GM12878 (cell line): ENCODE measurements around the gene FAM151A. TPM values are rescaled to one million over a fixed set of nuclear protein-coding genes. Genes with fewer than 3 reads are reported as not detected.

Source experiments
- ATAC-seq: fragments of 200-7000 bp; cut with Tn5 transposase; 3 replicates; pipeline ENCODE4 v1.9.1; 2020; ENCODE audit warnings: mild to moderate bottlenecking, moderate library complexity
- BruUV-seq: library from RNA; stranded (reverse); fragments of 400-500 nt; replicated peaks from 2 replicates; lab custom pipeline; 2021; lab: Mats Ljungman, UMichigan
- CTCF ChIA-PET: fragments of 300-600 bp; sonication (Branson Sonifier 250); formaldehyde crosslinking; extraction: SDS; loops from one replicate; lab custom pipeline; 2021; ENCODE audit warnings: inconsistent platforms; lab: Yijun Ruan, JAX
- POLR2A ChIA-PET: fragments of 350-600 bp; formaldehyde crosslinking; extraction: SDS; loops from one replicate; lab custom pipeline; 2021; ENCODE audit warnings: inconsistent platforms; lab: Charles Lee
- RAD21 ChIA-PET: fragments of 300-600 bp; sonication (Branson Sonifier 250); formaldehyde crosslinking; loops from one replicate; lab custom pipeline; 2023; ENCODE audit warnings: antibody characterized with exemption; ENCODE audit not compliant: unreplicated experiment; lab: Charles Lee
- SMC1A ChIA-PET: fragments of 300-600 bp; sonication (Branson Sonifier 250); formaldehyde crosslinking; loops from one replicate; lab custom pipeline; 2023; ENCODE audit not compliant: unreplicated experiment, uncharacterized antibody; lab: Charles Lee
- DNase-seq: peaks from one replicate; pipeline ENCODE4 v3.0.0-alpha.2; 2011; ENCODE audit warnings: low read depth, low spot score
- FAIRE-seq: peaks from 3 replicates; lab custom pipeline; 2011; peaks lifted over from hg19 to GRCh38; lab: Jason Lieb, UNC
- H2AFZ ChIP-seq: 2 replicates; pipeline ENCODE4 v1.6.0; 2011; ENCODE audit warnings: low read depth, low read length, control low read depth; ENCODE audit not compliant: control insufficient read depth
- H3K27ac ChIP-seq: 2 replicates; pipeline ENCODE4 v1.5.1; 2011; ENCODE audit warnings: control low read depth; ENCODE audit not compliant: control insufficient read depth, insufficient read depth
- H3K27me3 ChIP-seq, 2 experiments: replicated peaks in 1 of 2; 2 replicates each; pipeline versions ENCODE4 v1.6.0 to v1.6.1; 2011; ENCODE audit warnings: low read length in 1 of 2; ENCODE audit not compliant: control insufficient read depth in 2 of 2, insufficient read depth in 2 of 2
- H3K36me3 ChIP-seq, 2 experiments: 2 replicates each; pipeline ENCODE4 v1.5.1; 2011; ENCODE audit warnings: low read length in 1 of 2; ENCODE audit not compliant: control insufficient read depth in 2 of 2, insufficient read depth in 2 of 2
- H3K4me1 ChIP-seq: 2 replicates; pipeline ENCODE4 v1.6.1; 2011; ENCODE audit warnings: mild to moderate bottlenecking, low read length, moderate library complexity, mixed read lengths; ENCODE audit not compliant: control insufficient read depth, insufficient read depth
- H3K4me2 ChIP-seq: 2 replicates; pipeline ENCODE4 v1.6.0; 2011; ENCODE audit warnings: control low read depth; ENCODE audit not compliant: control insufficient read depth, insufficient read depth
- H3K4me3 ChIP-seq: fragments of 200-600 bp; sonication (generic); 2 replicates; pipeline ENCODE4 v1.5.1; 2016
- H3K79me2 ChIP-seq: 2 replicates; pipeline ENCODE4 v1.6.0; 2011; ENCODE audit warnings: low read length; ENCODE audit not compliant: control insufficient read depth, insufficient read depth
- H3K9ac ChIP-seq: 2 replicates; pipeline ENCODE4 v1.8.0; 2011; ENCODE audit warnings: low read length, control low read depth, mixed read lengths; ENCODE audit not compliant: control insufficient read depth, insufficient read depth
- H3K9me3 ChIP-seq: replicated peaks from 3 replicates; pipeline ENCODE4 v1.5.1; 2011; ENCODE audit warnings: mild to moderate bottlenecking, low read length; ENCODE audit not compliant: control insufficient read depth, insufficient read depth
- H4K20me1 ChIP-seq: 2 replicates; pipeline ENCODE4 v1.6.0; 2011; ENCODE audit not compliant: control insufficient read depth, insufficient read depth
- CHD4 ChIP-seq: fragments of 200-600 bp; sonication (generic); IDR thresholded peaks from 2 replicates; pipeline ENCODE4 v1.6.1; 2016; ENCODE audit warnings: mild to moderate bottlenecking
- ELK1 ChIP-seq: IDR thresholded peaks from 2 replicates; pipeline ENCODE4 v1.6.1; 2012; ENCODE audit warnings: low read depth, low read length, improper control_type of control experiment
- HDAC2 ChIP-seq: fragments of 200-600 bp; sonication (generic); IDR thresholded peaks from 2 replicates; pipeline ENCODE4 v1.6.1; 2017
- MAX ChIP-seq: IDR thresholded peaks from 2 replicates; pipeline ENCODE4 v1.6.1; 2012; ENCODE audit warnings: low read depth, low read length, improper control_type of control experiment
- MEF2A ChIP-seq: IDR thresholded peaks from 2 replicates; pipeline ENCODE4 v1.6.1; 2011; ENCODE audit warnings: low read depth, mild to moderate bottlenecking, low read length, moderate library complexity; ENCODE audit not compliant: insufficient read depth
- PKNOX1 ChIP-seq: fragments of 450-650 bp; IDR thresholded peaks from 2 replicates; pipeline ENCODE4 v1.6.1; 2016; ENCODE audit warnings: mild to moderate bottlenecking
- RCOR1 ChIP-seq: conservative IDR thresholded peaks from 2 replicates; pipeline ENCODE4 v1.6.1; 2012; ENCODE audit warnings: low read depth, low read length, improper control_type of control experiment
- SREBF2 ChIP-seq: IDR thresholded peaks from 2 replicates; pipeline ENCODE4 v1.6.1; 2012; ENCODE audit warnings: mild to moderate bottlenecking, low read length
- ZNF274 ChIP-seq: IDR thresholded peaks from one replicate; pipeline ENCODE4 v1.8.0; 2011; ENCODE audit not compliant: insufficient read length, insufficient read depth
- WGBS: methylation state at CpG from one replicate; pipeline ENCODE4 v1.1.6; 2016; ENCODE audit warnings: low lambda C conversion rate; ENCODE audit not compliant: insufficient replicate concordance, insufficient coverage; ENCODE audit errors: missing lambda C conversion rate; 5-methylcytosine and 5-hydroxymethylcytosine counted together
- in situ Hi-C: fragments of 300-500 bp; cut with MboI; formaldehyde crosslinking; loops from 9 replicates; pipeline ENCODE4 v1.14.3; 2018; ENCODE audit warnings: mixed read lengths
- intact Hi-C: fragments of 100-400 bp; cut with micrococcal nuclease; formaldehyde crosslinking; loops from one replicate; pipeline ENCODE4 v1.14.2; 2022; ENCODE audit not compliant: unreplicated experiment
- polyA plus RNA-seq, 11 experiments: library from polyadenylated mRNA; depleted of rRNA in 4 of 11; unstranded in 6 of 11; stranded (reverse) in 5 of 11; fragments of >200 nt; fragmentation: Nextera tagmentation in 4 of 11; fragmentation: Illumina TruSeq in 1 of 11; extraction: Ambion mirVana in 4 of 11; extraction: Trizol in 1 of 11; gene quantifications; 1 replicate in 1 of 11; 2 replicates in 10 of 11; pipeline versions ENCODE4 v1.2.1 to v1.2.3, GENCODE V29; 2011 to 2016; ENCODE audit warnings: inconsistent platforms in 2 of 11, missing spikeins in 2 of 11, low read depth in 1 of 11
- total RNA-seq, 4 experiments: library from RNA; depleted of rRNA in 3 of 4; stranded (reverse); fragments of >200 nt in 3 of 4; fragmentation: Illumina TruSeq in 1 of 4; extraction: Trizol in 1 of 4; gene quantifications; 2 replicates each; pipeline versions ENCODE4 v1.2.1 to v1.2.3, GENCODE V29; 2013 to 2021

FAM151A gene
- total and polyA plus RNA-seq, 10 of the 15 experiments (the other 5 are each of a cell fraction or from before 2014, with no cell fraction given): 0.09 to 0.34 (median 0.14) TPM; not detected in 5

GRCh38 chr1:54603241-54603640, 20.1 kb downstream of the FAM151A start:
- Histone ChIP-seq H2AFZ (no peak overlapping the region), H3K4me1 (no peaks in the 10 kb centered on the region), H3K79me2 (no peaks in the 10 kb centered on the region), H4K20me1 (no peaks in the 10 kb centered on the region), H3K9ac (no peak overlapping the region), H3K27ac (no peak overlapping the region), H3K36me3 (no peaks in the 10 kb centered on the region), H3K4me2 (no peak overlapping the region), H3K9me3 (no peaks in the 10 kb centered on the region), H3K4me3 (no peak overlapping the region), H3K27me3 (no peaks in the 10 kb centered on the region)
- in situ Hi-C loops (no loop called here), intact Hi-C loops (no loop called here)
- ChIA-PET SMC1A (interaction anchor here (0.6 kb wide), 1 partner anchor 37 kb away, joined by 3 read pairs; no protein-coding TSS in a partner anchor), POLR2A (no interaction called here), CTCF (no interaction called here), RAD21 (no interaction called here)
- ATAC-seq: no peak
- no TSS peak for BruUV-seq
- no peak for DNase-seq
- FAIRE-seq: no peak
- TF ChIP-seq RCOR1: no peak
- TF ChIP-seq ZNF274: no peak
- no peak for TF ChIP-seq MEF2A
- no peak for TF ChIP-seq PKNOX1
- no peak for TF ChIP-seq MAX
- TF ChIP-seq ELK1: no peak
- no peak for TF ChIP-seq CHD4
- no peak for TF ChIP-seq HDAC2
- no peak for TF ChIP-seq SREBF2
- TF ChIP-seq, all 136 proteins: peak for 0
- WGBS: 61% methylated on average over 6 of the region's 6 CpGs
